Measurements from ENCODE around the gene GRIFIN. TPM values are rescaled to one million over a fixed set of nuclear protein-coding genes. Genes with fewer than 3 reads are reported as not detected.

GRIFIN gene
- polyA plus RNA-seq, 1 of the 3 experiments (the other 2 are of a cell fraction) = not detected

GRCh38 chr7:2522780-2523433, 46.7 kb upstream of the GRIFIN start:
- ChIA-PET CTCF (interaction anchor here (0.8 to 1.5 kb wide), 4 partner anchors 44 to 72 kb away, joined by 3 to 8 read pairs (median 6); no protein-coding TSS in a partner anchor), POLR2A (interaction anchor here (0.6 to 1.2 kb wide), 2 partner anchors 27 to 159 kb away, joined by 3 to 6 read pairs; no protein-coding TSS in a partner anchor)
- H2AFZ ChIP-seq (ENCODE audit: low read depth) = no peak overlapping the region
- TF ChIP-seq, protein P1, sequence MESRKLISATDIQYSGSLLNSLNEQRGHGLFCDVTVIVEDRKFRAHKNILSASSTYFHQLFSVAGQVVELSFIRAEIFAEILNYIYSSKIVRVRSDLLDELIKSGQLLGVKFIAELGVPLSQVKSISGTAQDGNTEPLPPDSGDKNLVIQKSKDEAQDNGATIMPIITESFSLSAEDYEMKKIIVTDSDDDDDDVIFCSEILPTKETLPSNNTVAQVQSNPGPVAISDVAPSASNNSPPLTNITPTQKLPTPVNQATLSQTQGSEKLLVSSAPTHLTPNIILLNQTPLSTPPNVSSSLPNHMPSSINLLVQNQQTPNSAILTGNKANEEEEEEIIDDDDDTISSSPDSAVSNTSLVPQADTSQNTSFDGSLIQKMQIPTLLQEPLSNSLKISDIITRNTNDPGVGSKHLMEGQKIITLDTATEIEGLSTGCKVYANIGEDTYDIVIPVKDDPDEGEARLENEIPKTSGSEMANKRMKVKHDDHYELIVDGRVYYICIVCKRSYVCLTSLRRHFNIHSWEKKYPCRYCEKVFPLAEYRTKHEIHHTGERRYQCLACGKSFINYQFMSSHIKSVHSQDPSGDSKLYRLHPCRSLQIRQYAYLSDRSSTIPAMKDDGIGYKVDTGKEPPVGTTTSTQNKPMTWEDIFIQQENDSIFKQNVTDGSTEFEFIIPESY (IDR thresholded peaks at IDR 0.05; ENCODE audit: borderline replicate concordance, low read depth) = peak; percentile 25; the same call in 1 of the 2 replicates
- TF ChIP-seq CHD2 (IDR thresholded peaks at IDR 0.05; ENCODE audit: low read length, partially characterized antibody) (peak; percentile 80), SIN3A (IDR thresholded peaks at IDR 0.05; ENCODE audit: borderline replicate concordance, low read depth, low read length) (no peak), EZH2phosphoT487 (IDR thresholded peaks at IDR 0.05; ENCODE audit: borderline replicate concordance, low read depth) (no peak)
- H3K27ac ChIP-seq (ENCODE audit: low read depth in 2 of 2, low read length in 1 of 2) = peak overlapping the region in 1 of 2 experiments; percentile 56; a peak in 2 of 4 replicates
- peaks cover 48% of the 10 kb centered on the region for H3K79me2 ChIP-seq (ENCODE audit: insufficient read depth)
- peaks cover 41% of the 10 kb centered on the region for H3F3A ChIP-seq (replicated peaks; ENCODE audit: insufficient read depth)
- H3K9me2 ChIP-seq = no peaks in the 10 kb centered on the region
- no peak for DNase-seq
- peak overlapping the region; percentile 51; the same call in 1 of the 2 replicates for H3K9ac ChIP-seq
- H3K9me3 ChIP-seq = no peaks in the 10 kb centered on the region
- H3K4me1 ChIP-seq (ENCODE audit: control insufficient read depth in 1 of 2, insufficient read depth in 2 of 2, low read depth in 1 of 2, low read length in 1 of 2) = peaks cover 50 to 61% of the 10 kb centered on the region in 2 experiments; a peak in 3 of 4 replicates
- 64% methylated on average over 15 of the region's 19 CpGs for WGBS (ENCODE audit: low lambda C conversion rate)
- H3K27me3 ChIP-seq (ENCODE audit: insufficient read depth) = no peaks in the 10 kb centered on the region
- H3K4me3 ChIP-seq (ENCODE audit: low read depth in 2 of 2, low read length in 1 of 2) = peak overlapping the region in 1 of 2 experiments; percentile 13; a peak in 1 of 4 replicates
- peak overlapping the region; percentile 90 for H3K4me2 ChIP-seq
- H3K36me3 ChIP-seq (replicated peaks in 1 of 2; ENCODE audit: control insufficient read depth in 1 of 2, insufficient read depth in 2 of 2, low read length in 1 of 2) = peaks cover 0 to 6% of the 10 kb centered on the region in 2 experiments
- peaks cover 10% of the 10 kb centered on the region; the same call in 1 of the 2 replicates for H4K20me1 ChIP-seq (ENCODE audit: insufficient read depth)

GRCh38 chr7:2521952-2522591, 45.9 kb upstream of the GRIFIN start:
- peaks cover 48% of the 10 kb centered on the region for H3K79me2 ChIP-seq (ENCODE audit: insufficient read depth)
- H3K27me3 ChIP-seq (ENCODE audit: insufficient read depth) = no peaks in the 10 kb centered on the region
- H3K4me1 ChIP-seq (ENCODE audit: control insufficient read depth in 1 of 2, insufficient read depth in 2 of 2, low read depth in 1 of 2, low read length in 1 of 2) = peaks cover 53 to 59% of the 10 kb centered on the region in 2 experiments; a peak in 3 of 4 replicates
- H3K9me2 ChIP-seq = no peaks in the 10 kb centered on the region
- ChIA-PET CTCF (interaction anchor here (1.2 to 1.5 kb wide), 3 partner anchors 44 to 71 kb away, joined by 5 to 8 read pairs (median 6); no protein-coding TSS in a partner anchor), POLR2A (interaction anchor here (0.6 kb wide), 1 partner anchor 160 kb away, joined by 6 read pairs; no protein-coding TSS in a partner anchor)
- 52% methylated on average over 17 of the region's 17 CpGs for WGBS (ENCODE audit: low lambda C conversion rate)
- H3F3A ChIP-seq (replicated peaks; ENCODE audit: insufficient read depth) = peaks cover 34% of the 10 kb centered on the region
- H3K4me2 ChIP-seq = peak overlapping the region; percentile 90
- H3K4me3 ChIP-seq (ENCODE audit: low read depth in 2 of 2, low read length in 1 of 2) = peak overlapping the region in 1 of 2 experiments; percentile 40; a peak in 1 of 4 replicates
- H3K9me3 ChIP-seq = no peaks in the 10 kb centered on the region
- H3K27ac ChIP-seq (ENCODE audit: low read depth in 2 of 2, low read length in 1 of 2) = no peak overlapping the region; a peak in 1 of 4 replicates
- H3K36me3 ChIP-seq (replicated peaks in 1 of 2; ENCODE audit: control insufficient read depth in 1 of 2, insufficient read depth in 2 of 2, low read length in 1 of 2) = peaks cover 0 to 6% of the 10 kb centered on the region in 2 experiments
- no peak for DNase-seq
- peaks cover 10% of the 10 kb centered on the region; the same call in 1 of the 2 replicates for H4K20me1 ChIP-seq (ENCODE audit: insufficient read depth)
- peak overlapping the region; percentile 11; the same call in 1 of the 2 replicates for H3K9ac ChIP-seq
- H2AFZ ChIP-seq (ENCODE audit: low read depth) = no peak overlapping the region
- TF ChIP-seq FOXJ3 (CRISPR knock-in tag; IDR thresholded peaks at IDR 0.05) = no peak
- no peak for TF ChIP-seq EZH2phosphoT487 (IDR thresholded peaks at IDR 0.05; ENCODE audit: borderline replicate concordance, low read depth)
- no peak for TF ChIP-seq MXI1 (IDR thresholded peaks at IDR 0.05; ENCODE audit: low read depth, low read length)
- no peak for TF ChIP-seq ELF1 (IDR thresholded peaks at IDR 0.05)
- TF ChIP-seq, protein P2, sequence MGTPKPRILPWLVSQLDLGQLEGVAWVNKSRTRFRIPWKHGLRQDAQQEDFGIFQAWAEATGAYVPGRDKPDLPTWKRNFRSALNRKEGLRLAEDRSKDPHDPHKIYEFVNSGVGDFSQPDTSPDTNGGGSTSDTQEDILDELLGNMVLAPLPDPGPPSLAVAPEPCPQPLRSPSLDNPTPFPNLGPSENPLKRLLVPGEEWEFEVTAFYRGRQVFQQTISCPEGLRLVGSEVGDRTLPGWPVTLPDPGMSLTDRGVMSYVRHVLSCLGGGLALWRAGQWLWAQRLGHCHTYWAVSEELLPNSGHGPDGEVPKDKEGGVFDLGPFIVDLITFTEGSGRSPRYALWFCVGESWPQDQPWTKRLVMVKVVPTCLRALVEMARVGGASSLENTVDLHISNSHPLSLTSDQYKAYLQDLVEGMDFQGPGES (IDR thresholded peaks at IDR 0.05; ENCODE audit: low read depth, low read length) = no peak
- TF ChIP-seq RAD21 (IDR thresholded peaks at IDR 0.05; ENCODE audit: low read length) = no peak
- TF ChIP-seq SIN3A (IDR thresholded peaks at IDR 0.05; ENCODE audit: borderline replicate concordance, low read depth, low read length) = no peak
- TF ChIP-seq RCOR1 (IDR thresholded peaks at IDR 0.05; ENCODE audit: low read length) = no peak
- TF ChIP-seq YY1 (IDR thresholded peaks at IDR 0.05; ENCODE audit: low read depth) = 0 out of 2 replicates have a peak, but pooled peaks have one; percentile 34
- TF ChIP-seq CHD2 (IDR thresholded peaks at IDR 0.05; ENCODE audit: low read length, partially characterized antibody) = no peak
- TF ChIP-seq TEAD4 (IDR thresholded peaks at IDR 0.05; ENCODE audit: borderline replicate concordance, insufficient read depth) = no peak
- TF ChIP-seq, protein P1 (IDR thresholded peaks at IDR 0.05; ENCODE audit: borderline replicate concordance, low read depth) = no peak
- TF ChIP-seq MEF2A (IDR thresholded peaks at IDR 0.05; ENCODE audit: borderline replicate concordance, low read depth) = no peak
- TF ChIP-seq FOXM1 (IDR thresholded peaks at IDR 0.05; ENCODE audit: low read depth) = no peak
- no peak; the same call in 1 of the 2 replicates for TF ChIP-seq CTCF (IDR thresholded peaks at IDR 0.05)

Data from SK-N-SH (cell line).